HepG2 (cell line): ENCODE results near the gene ANKHD1. TPM values are rescaled to one million over a fixed set of nuclear protein-coding genes. Genes with fewer than 3 reads are reported as not detected.

Experiments used
- ATAC-seq: fragments of 200-7000 bp; cut with Tn5 transposase; 3 replicates; pipeline ENCODE4 v1.9.1; 2020; ENCODE audit warnings: mild to moderate bottlenecking, moderate library complexity
- BruUV-seq: library from RNA; stranded (reverse); fragments of 400-500 nt; replicated peaks from 2 replicates; lab custom pipeline; 2021; lab: Mats Ljungman, UMichigan
- CTCF ChIA-PET: fragments of 300-600 bp; formaldehyde crosslinking; extraction: SDS; loops from one replicate; lab custom pipeline; 2021; ENCODE audit warnings: low total read pairs, inconsistent platforms, low intra/inter-chr PET ratio; lab: Yijun Ruan, JAX
- POLR2A ChIA-PET: fragments of 350-600 bp; sonication (Branson Sonifier 250); formaldehyde crosslinking; loops from one replicate; lab custom pipeline; 2020; ENCODE audit warnings: antibody characterized with exemption, inconsistent platforms; lab: Yijun Ruan, JAX
- DNase-seq: peaks from one replicate; pipeline ENCODE4 v3.0.0-alpha.2; 2015; ENCODE audit warnings: low spot score
- FAIRE-seq: peaks from 3 replicates; lab custom pipeline; 2011; peaks lifted over from hg19 to GRCh38; lab: Jason Lieb, UNC
- H2AFZ ChIP-seq: one replicate; pipeline ENCODE4 v1.6.1; 2011; ENCODE audit warnings: low read length, inconsistent platforms
- H3K27ac ChIP-seq: fragments of 300-600 bp; 3 replicates; pipeline ENCODE4 v1.8.0; 2011; ENCODE audit warnings: mixed run types, mild to moderate bottlenecking, mixed read lengths, low read length, inconsistent platforms; ENCODE audit not compliant: insufficient read depth; ENCODE audit errors: extremely low read length
- H3K27me3 ChIP-seq, 2 experiments: fragments of 200-600 bp in 1 of 2; 2 replicates in 1 of 2; 3 replicates in 1 of 2; pipeline versions ENCODE4 v1.6.0 to v1.8.0; 2011; ENCODE audit warnings: low read length in 2 of 2, mild to moderate bottlenecking in 2 of 2, moderate library complexity in 2 of 2, inconsistent platforms in 1 of 2; ENCODE audit not compliant: insufficient read depth in 2 of 2, control insufficient read depth in 1 of 2
- H3K36me3 ChIP-seq, 2 experiments: fragments of 200-600 bp in 1 of 2; replicated peaks in 1 of 2; 2 replicates in 1 of 2; 3 replicates in 1 of 2; pipeline versions ENCODE4 v1.5.1 to v1.8.0; 2011; ENCODE audit warnings: low read length in 2 of 2, inconsistent platforms in 1 of 2; ENCODE audit not compliant: insufficient read depth in 2 of 2, control insufficient read depth in 1 of 2
- H3K4me1 ChIP-seq: 2 replicates; pipeline ENCODE4 v1.5.1; 2012; ENCODE audit warnings: low read length, inconsistent platforms; ENCODE audit not compliant: insufficient read depth
- H3K4me2 ChIP-seq: 2 replicates; pipeline ENCODE4 v1.6.0; 2011; ENCODE audit warnings: low read depth, low read length, inconsistent platforms
- H3K4me3 ChIP-seq, 3 experiments: fragments of 200-600 bp in 1 of 3; sonication (generic), shearing (Covaris generic) in 1 of 3; replicated peaks in 1 of 3; 2 replicates each; pipeline ENCODE4 v1.5.1; 2011 to 2016; ENCODE audit warnings: low read length in 3 of 3, inconsistent platforms in 2 of 3, low read depth in 2 of 3, mild to moderate bottlenecking in 2 of 3, control low read depth in 1 of 3, mixed read lengths in 1 of 3; ENCODE audit not compliant: insufficient read depth in 1 of 3
- H3K79me2 ChIP-seq: one replicate; pipeline ENCODE4 v1.6.1; 2011; ENCODE audit warnings: low read length, inconsistent platforms; ENCODE audit not compliant: insufficient read depth
- H3K9ac ChIP-seq: 2 replicates; pipeline ENCODE4 v1.6.0; 2011; ENCODE audit warnings: mild to moderate bottlenecking, low read depth, low read length, inconsistent platforms; ENCODE audit not compliant: insufficient read depth
- H3K9me3 ChIP-seq: 2 replicates; pipeline ENCODE4 v1.5.1; 2012; ENCODE audit warnings: mild to moderate bottlenecking, low read length
- H4K20me1 ChIP-seq: 2 replicates; pipeline ENCODE4 v1.6.0; 2011; ENCODE audit warnings: inconsistent platforms, mild to moderate bottlenecking, low read length, moderate library complexity; ENCODE audit not compliant: insufficient read depth
- BCL6 ChIP-seq: IDR thresholded peaks from 2 replicates; pipeline ENCODE4 v1.6.1; 2016; ENCODE audit warnings: missing genetic modification reagents, missing compliant biosample characterization
- DBP ChIP-seq: sonication (generic); formaldehyde crosslinking; IDR thresholded peaks from 2 replicates; pipeline ENCODE4 v1.4.0; 2020; ENCODE audit warnings: missing genetic modification reagents; ENCODE audit errors: not compliant biosample characterization
- DPF2 ChIP-seq: sonication (generic); formaldehyde crosslinking; IDR thresholded peaks from 2 replicates; pipeline ENCODE4 v1.4.0; 2020; ENCODE audit warnings: mild to moderate bottlenecking, low read depth, missing genetic modification reagents, borderline replicate concordance
- HOXA9 ChIP-seq: sonication (generic); formaldehyde crosslinking; IDR thresholded peaks from 2 replicates; pipeline ENCODE4 v1.8.1; 2022; ENCODE audit warnings: missing genetic modification reagents, mild to moderate bottlenecking, moderate library complexity, borderline replicate concordance
- JUND ChIP-seq: sonication (generic); formaldehyde crosslinking; IDR thresholded peaks from 2 replicates; pipeline ENCODE4 v1.8.0; 2022; ENCODE audit warnings: mild to moderate bottlenecking, missing genetic modification reagents
- KAT2B ChIP-seq: fragments of 150-350 bp; IDR thresholded peaks from 2 replicates; pipeline ENCODE4 v1.6.1; 2014; ENCODE audit warnings: low read depth, low read length, borderline replicate concordance
- MAZ ChIP-seq, 2 experiments: sonication (generic) in 1 of 2; formaldehyde crosslinking in 1 of 2; IDR thresholded peaks; 2 replicates each; pipeline versions ENCODE4 v1.5.0 to v1.6.1; 2012 to 2020; ENCODE audit warnings: low read depth in 2 of 2, mild to moderate bottlenecking in 2 of 2, borderline replicate concordance in 1 of 2, improper control_type of control experiment in 1 of 2, low read length in 1 of 2, missing genetic modification reagents in 1 of 2, moderate library complexity in 1 of 2
- MED13 ChIP-seq: sonication (generic); formaldehyde crosslinking; IDR thresholded peaks from 2 replicates; pipeline ENCODE4 v1.5.0; 2020; ENCODE audit warnings: missing genetic modification reagents
- SCMH1 ChIP-seq: sonication (generic); formaldehyde crosslinking; IDR thresholded peaks from 2 replicates; pipeline ENCODE4 v1.9.0; 2021; ENCODE audit warnings: missing genetic modification reagents, mild to moderate bottlenecking, borderline replicate concordance
- ZBTB4 ChIP-seq: sonication (generic); formaldehyde crosslinking; IDR thresholded peaks from 2 replicates; pipeline ENCODE4 v1.4.0; 2020; ENCODE audit warnings: missing genetic modification reagents, mild to moderate bottlenecking, borderline replicate concordance
- ZNF143 ChIP-seq: sonication (generic); formaldehyde crosslinking; IDR thresholded peaks from 2 replicates; pipeline ENCODE4 v1.4.0; 2020; ENCODE audit warnings: missing genetic modification reagents
- WGBS: methylation state at CpG from one replicate; pipeline ENCODE4 v1.1.6; 2017; ENCODE audit warnings: low lambda C conversion rate; 5-methylcytosine and 5-hydroxymethylcytosine counted together
- in situ Hi-C: cut with HindIII; loops from 2 replicates; pipeline ENCODE4 v1.10.0; 2017; ENCODE audit warnings: low pct_unique_long_range_greater_than_20kb; ENCODE audit not compliant: extremely low pct_ligation_motif_present
- intact Hi-C: fragments of 100-400 bp; cut with micrococcal nuclease; formaldehyde crosslinking; loops from one replicate; pipeline ENCODE4 v1.10.0; 2022; ENCODE audit not compliant: unreplicated experiment
- polyA plus RNA-seq, 8 experiments: library from polyadenylated mRNA; depleted of rRNA in 3 of 8; stranded (reverse) in 7 of 8; unstranded in 1 of 8; fragments of >200 nt; fragmentation: Illumina TruSeq in 4 of 8; extraction: Trizol in 4 of 8; gene quantifications; 2 replicates each; pipeline versions ENCODE4 v1.2.1 to v1.2.3, GENCODE V29; 2011 to 2016; ENCODE audit warnings: low read depth in 4 of 8, missing spikeins in 1 of 8, mixed read lengths in 1 of 8; ENCODE audit not compliant: insufficient read depth in 1 of 8
- total RNA-seq, 5 experiments: library from RNA; depleted of rRNA; stranded (reverse); fragments of >200 nt; fragmentation: Illumina TruSeq; extraction: Trizol; gene quantifications; 2 replicates each; pipeline ENCODE4 v1.2.3, GENCODE V29; 2016; ENCODE audit warnings: low read depth in 1 of 5
- TF ChIP-seq, protein P1 (sequence below): sonication (generic); formaldehyde crosslinking; conservative IDR thresholded peaks from 2 replicates; pipeline ENCODE4 v1.5.0; 2020; ENCODE audit warnings: missing genetic modification reagents
- TF ChIP-seq, protein P2 (sequence below): sonication (generic); formaldehyde crosslinking; IDR thresholded peaks from 2 replicates; pipeline ENCODE4 v1.4.0; 2020; ENCODE audit warnings: mild to moderate bottlenecking, missing genetic modification reagents
- TF ChIP-seq, protein P3 (sequence below): sonication (generic); formaldehyde crosslinking; IDR thresholded peaks from 2 replicates; pipeline ENCODE4 v1.4.0; 2020; ENCODE audit warnings: missing genetic modification reagents, mild to moderate bottlenecking, borderline replicate concordance

Gene ANKHD1
- total and polyA plus RNA-seq, 2 of the 13 experiments (the other 11 are each of a cell fraction or from before 2014, with no cell fraction given): 69.9 to 82.0 TPM

DNA sequence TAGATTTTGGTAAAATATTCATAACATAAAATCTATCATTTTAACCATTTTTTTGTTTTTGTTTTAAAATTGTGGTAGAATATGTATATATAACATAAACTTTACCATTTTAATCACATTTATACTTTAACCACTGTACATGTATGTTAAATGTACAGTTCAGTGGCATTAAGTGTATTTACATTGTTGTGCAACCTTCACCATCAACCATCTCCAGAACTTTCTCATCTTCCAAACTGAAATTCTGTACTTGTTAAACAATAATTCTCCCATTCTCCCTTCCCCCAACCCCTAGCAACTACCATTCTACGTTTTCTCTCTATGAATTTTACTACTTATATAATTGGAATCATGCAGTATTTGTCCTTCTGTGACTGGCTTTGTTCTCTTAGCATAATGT lies 11.6 kb downstream of the ANKHD1 start (continued):
- TF ChIP-seq MAZ (IDR thresholded peaks at IDR 0.05; ENCODE audit: borderline replicate concordance, low read depth, low read length) (no peak), MAZ (CRISPR knock-in tag; IDR thresholded peaks at IDR 0.05; ENCODE audit: low read depth) (no peak), SCMH1 (CRISPR knock-in tag) (no peak), DPF2 (CRISPR knock-in tag) (no peak), MED13 (no peak)
- TF ChIP-seq, protein P1, sequence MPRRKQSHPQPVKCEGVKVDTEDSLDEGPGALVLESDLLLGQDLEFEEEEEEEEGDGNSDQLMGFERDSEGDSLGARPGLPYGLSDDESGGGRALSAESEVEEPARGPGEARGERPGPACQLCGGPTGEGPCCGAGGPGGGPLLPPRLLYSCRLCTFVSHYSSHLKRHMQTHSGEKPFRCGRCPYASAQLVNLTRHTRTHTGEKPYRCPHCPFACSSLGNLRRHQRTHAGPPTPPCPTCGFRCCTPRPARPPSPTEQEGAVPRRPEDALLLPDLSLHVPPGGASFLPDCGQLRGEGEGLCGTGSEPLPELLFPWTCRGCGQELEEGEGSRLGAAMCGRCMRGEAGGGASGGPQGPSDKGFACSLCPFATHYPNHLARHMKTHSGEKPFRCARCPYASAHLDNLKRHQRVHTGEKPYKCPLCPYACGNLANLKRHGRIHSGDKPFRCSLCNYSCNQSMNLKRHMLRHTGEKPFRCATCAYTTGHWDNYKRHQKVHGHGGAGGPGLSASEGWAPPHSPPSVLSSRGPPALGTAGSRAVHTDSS: no peak
- TF ChIP-seq, all 625 proteins: peak for 5

DNA sequence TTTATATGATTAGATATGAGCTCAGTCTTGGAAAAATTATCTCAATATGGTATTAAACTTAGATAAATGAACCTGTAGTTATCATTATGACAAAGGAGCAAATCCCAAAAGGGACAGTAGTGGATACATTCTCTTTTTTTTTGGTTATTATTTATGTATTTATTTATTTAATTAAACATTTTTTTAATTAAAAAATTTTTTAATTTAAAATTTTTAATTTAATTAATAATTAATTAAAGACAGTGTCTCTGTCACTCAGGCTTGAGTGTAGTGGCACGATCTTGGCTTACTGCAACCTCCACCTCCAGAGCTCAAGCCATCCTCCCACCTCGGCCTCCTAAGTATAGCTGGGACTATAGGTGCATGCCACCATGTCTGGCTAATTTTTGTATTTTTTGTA lies 15.6 kb downstream of the ANKHD1 start:
- Histone ChIP-seq H2AFZ (no peak overlapping the region), H3K79me2 (peaks cover 90% of the 10 kb centered on the region), H3K4me2 (no peak overlapping the region), H3K4me1 (peaks cover 45% of the 10 kb centered on the region), H3K27me3 (no peaks in the 10 kb centered on the region), H3K9ac (no peak overlapping the region), H4K20me1 (peaks cover 64% of the 10 kb centered on the region), H3K27ac (no peak overlapping the region), H3K4me3 (no peak overlapping the region), H3K9me3 (no peaks in the 10 kb centered on the region), H3K36me3 (peaks cover 0 to 7% of the 10 kb centered on the region in 2 experiments; a peak in 1 of 5 replicates)
- ATAC-seq (no peak), FAIRE-seq (no peak), DNase-seq (no peak)
- in situ Hi-C loops: no loop called here
- 95% methylated on average over 2 of the region's 2 CpGs for WGBS
- ChIA-PET CTCF (no interaction called here), POLR2A (no interaction called here)
- intact Hi-C loops: no loop called here
- no TSS peak for BruUV-seq
- TF ChIP-seq ZBTB4 (CRISPR knock-in tag) (no peak), ZNF143 (CRISPR knock-in tag) (no peak), HOXA9 (no peak), KAT2B (no peak), DBP (CRISPR knock-in tag) (no peak), JUND (CRISPR knock-in tag) (no peak), BCL6 (CRISPR knock-in tag) (no peak)
- TF ChIP-seq, protein P2, sequence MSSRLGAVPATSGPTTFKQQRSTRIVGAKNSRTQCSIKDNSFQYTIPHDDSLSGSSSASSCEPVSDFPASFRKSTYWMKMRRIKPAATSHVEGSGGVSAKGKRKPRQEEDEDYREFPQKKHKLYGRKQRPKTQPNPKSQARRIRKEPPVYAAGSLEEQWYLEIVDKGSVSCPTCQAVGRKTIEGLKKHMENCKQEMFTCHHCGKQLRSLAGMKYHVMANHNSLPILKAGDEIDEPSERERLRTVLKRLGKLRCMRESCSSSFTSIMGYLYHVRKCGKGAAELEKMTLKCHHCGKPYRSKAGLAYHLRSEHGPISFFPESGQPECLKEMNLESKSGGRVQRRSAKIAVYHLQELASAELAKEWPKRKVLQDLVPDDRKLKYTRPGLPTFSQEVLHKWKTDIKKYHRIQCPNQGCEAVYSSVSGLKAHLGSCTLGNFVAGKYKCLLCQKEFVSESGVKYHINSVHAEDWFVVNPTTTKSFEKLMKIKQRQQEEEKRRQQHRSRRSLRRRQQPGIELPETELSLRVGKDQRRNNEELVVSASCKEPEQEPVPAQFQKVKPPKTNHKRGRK (CRISPR knock-in tag): no peak
- TF ChIP-seq, protein P3, sequence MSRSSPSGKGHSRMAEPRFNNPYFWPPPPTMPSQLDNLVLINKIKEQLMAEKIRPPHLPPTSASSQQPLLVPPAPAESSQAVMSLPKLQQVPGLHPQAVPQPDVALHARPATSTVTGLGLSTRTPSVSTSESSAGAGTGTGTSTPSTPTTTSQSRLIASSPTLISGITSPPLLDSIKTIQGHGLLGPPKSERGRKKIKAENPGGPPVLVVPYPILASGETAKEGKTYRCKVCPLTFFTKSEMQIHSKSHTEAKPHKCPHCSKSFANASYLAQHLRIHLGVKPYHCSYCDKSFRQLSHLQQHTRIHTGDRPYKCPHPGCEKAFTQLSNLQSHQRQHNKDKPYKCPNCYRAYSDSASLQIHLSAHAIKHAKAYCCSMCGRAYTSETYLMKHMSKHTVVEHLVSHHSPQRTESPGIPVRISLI: no peak
